IPS DF 6.9 (cell line): ENCODE data around the gene EIF2D.
"Not testable (repeated sequence)": the region's sequence is repeated elsewhere in the genome, so short reads cannot be mapped to it uniquely, and the experiment has no call there.

Source experiments
- DNase-seq: peaks from one replicate; pipeline ENCODE4 v3.0.0-alpha.2; 2013; ENCODE audit warnings: low read depth, low spot score
- H3K27ac ChIP-seq: one replicate; pipeline ENCODE4 v1.5.1; 2013; ENCODE audit warnings: low read length, control low read depth
- H3K27me3 ChIP-seq: 2 replicates; pipeline ENCODE4 v1.6.1; 2013; ENCODE audit warnings: mild to moderate bottlenecking, low read length; ENCODE audit not compliant: control insufficient read depth, insufficient read depth
- H3K36me3 ChIP-seq: 2 replicates; pipeline ENCODE4 v1.6.1; 2013; ENCODE audit warnings: low read length; ENCODE audit not compliant: control insufficient read depth, insufficient read depth
- H3K4me1 ChIP-seq: 2 replicates; pipeline ENCODE4 v1.6.1; 2013; ENCODE audit warnings: low read length; ENCODE audit not compliant: control insufficient read depth, insufficient read depth
- H3K4me3 ChIP-seq: 2 replicates; pipeline ENCODE4 v1.5.1; 2013; ENCODE audit warnings: mild to moderate bottlenecking, low read length
- H3K9me3 ChIP-seq: 2 replicates; pipeline ENCODE4 v1.6.1; 2013; ENCODE audit warnings: low read length, inconsistent platforms; ENCODE audit not compliant: control insufficient read depth, insufficient read depth
- WGBS: extraction: QIAGEN DNeasy Blood & Tissue Kit; methylation state at CpG from one replicate; pipeline ENCODE4 v1.1.7; 2013; ENCODE audit warnings: mixed read lengths, missing lambda C conversion rate; ENCODE audit not compliant: insufficient read length, insufficient coverage; 5-methylcytosine and 5-hydroxymethylcytosine counted together

The EIF2D gene

GRCh38 chr1:206651958-206652890 is 40.0 kb upstream of the EIF2D start:
- DNase-seq = no peak
- Histone ChIP-seq H3K27ac (no peak overlapping the region), H3K4me1 (no peaks in the 10 kb centered on the region), H3K4me3 (no peak overlapping the region), H3K9me3 (no peaks in the 10 kb centered on the region), H3K27me3 (peaks cover 2% of the 10 kb centered on the region; the same call in 1 of the 2 replicates), H3K36me3 (no peaks in the 10 kb centered on the region)
- WGBS = no CpG with 5 or more reads among the region's 5 CpGs

- no peak for DNase-seq
- no peaks in the 10 kb centered on the region for H3K27me3 ChIP-seq
- WGBS = no CpG with 5 or more reads among the region's 3 CpGs
- H3K27ac ChIP-seq = no peak overlapping the region
- no peaks in the 10 kb centered on the region for H3K9me3 ChIP-seq
- no peaks in the 10 kb centered on the region for H3K4me1 ChIP-seq
- H3K36me3 ChIP-seq = no peaks in the 10 kb centered on the region
- no peak overlapping the region for H3K4me3 ChIP-seq
Measured at GRCh38 chr1:206651014-206651413, 38.7 kb upstream of the EIF2D start.

GRCh38 chr1:206649261-206649921 is 37.1 kb upstream of the EIF2D start:
- no peak overlapping the region for H3K4me3 ChIP-seq
- H3K27me3 ChIP-seq = no peaks in the 10 kb centered on the region
- H3K36me3 ChIP-seq = no peaks in the 10 kb centered on the region
- DNase-seq = no peak
- no peaks in the 10 kb centered on the region for H3K9me3 ChIP-seq
- no peaks in the 10 kb centered on the region for H3K4me1 ChIP-seq
- no peak overlapping the region for H3K27ac ChIP-seq
- no CpG with 5 or more reads among the region's 5 CpGs for WGBS

GRCh38 chr1:206647224-206647623 is 35.0 kb upstream of the EIF2D start:
- Histone ChIP-seq H3K36me3 (no peaks in the 10 kb centered on the region), H3K4me3 (no peak overlapping the region), H3K4me1 (no peaks in the 10 kb centered on the region), H3K27ac (no peak overlapping the region), H3K27me3 (no peaks in the 10 kb centered on the region), H3K9me3 (no peaks in the 10 kb centered on the region)
- no peak for DNase-seq

DNA sequence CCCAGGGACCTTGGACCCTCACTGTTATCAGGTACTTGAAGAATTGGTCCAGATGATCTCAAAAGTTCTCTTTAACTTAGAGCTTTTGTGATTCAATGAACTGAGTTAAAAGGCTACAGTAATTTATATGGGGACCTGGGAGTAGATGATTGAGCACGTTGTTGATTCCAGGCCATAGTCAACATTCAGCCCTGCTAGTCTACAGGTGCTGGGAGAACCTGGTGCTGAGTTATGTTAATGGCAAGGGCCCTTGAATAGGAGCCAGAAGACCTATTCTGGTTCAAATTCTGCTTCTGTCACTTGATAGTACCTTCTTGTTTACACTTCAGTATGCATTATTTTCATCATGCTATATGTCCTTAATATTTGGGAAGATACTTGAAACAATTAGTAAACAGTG is 34.2 kb upstream of the EIF2D start:
- H3K27ac ChIP-seq = no peak overlapping the region

GRCh38 chr1:206643118-206643698 is 30.9 kb upstream of the EIF2D start:
- no peak overlapping the region for H3K4me3 ChIP-seq
- H3K27ac ChIP-seq = no peak overlapping the region
- H3K4me1 ChIP-seq = no peaks in the 10 kb centered on the region
- no peaks in the 10 kb centered on the region for H3K27me3 ChIP-seq
- DNase-seq = no peak
- H3K36me3 ChIP-seq = no peaks in the 10 kb centered on the region
- no peaks in the 10 kb centered on the region for H3K9me3 ChIP-seq
- no CpG with 5 or more reads among the region's 3 CpGs for WGBS

More for the DNA sequence above, 34.2 kb upstream of the EIF2D start:
- Histone ChIP-seq H3K9me3 (no peaks in the 10 kb centered on the region), H3K4me3 (no peak overlapping the region), H3K36me3 (no peaks in the 10 kb centered on the region), H3K27me3 (no peaks in the 10 kb centered on the region), H3K4me1 (no peaks in the 10 kb centered on the region)
- WGBS = no CpG with 5 or more reads among the region's 1 CpG
- DNase-seq = no peak

DNA sequence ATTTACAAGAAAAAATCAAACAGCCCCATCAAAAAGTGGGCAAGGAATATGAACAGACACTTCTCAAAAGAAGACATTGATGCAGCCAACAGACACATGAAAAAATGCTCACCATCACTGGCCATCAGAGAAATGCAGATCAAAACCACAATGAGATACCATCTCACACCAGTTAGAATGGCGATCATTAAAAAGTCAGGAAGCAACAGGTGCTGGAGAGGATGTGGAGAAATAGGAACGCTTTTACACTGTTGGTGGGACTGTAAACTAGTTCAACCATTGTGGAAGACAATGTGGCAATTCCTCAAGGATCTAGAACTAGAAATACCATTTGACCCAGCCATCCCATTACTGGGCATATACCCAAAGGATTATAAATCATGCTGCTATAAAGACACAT is 29.8 kb upstream of the EIF2D start:
- not testable (repeated sequence) for H3K27ac ChIP-seq, H3K36me3 ChIP-seq, H3K4me1 ChIP-seq, H3K9me3 ChIP-seq, H3K27me3 ChIP-seq, DNase-seq, H3K4me3 ChIP-seq
- no CpG with 5 or more reads among the region's 2 CpGs for WGBS

- Histone ChIP-seq H3K27ac (no peak overlapping the region), H3K4me3 (no peak overlapping the region), H3K36me3 (no peaks in the 10 kb centered on the region), H3K9me3 (no peaks in the 10 kb centered on the region), H3K4me1 (peaks cover 2% of the 10 kb centered on the region; the same call in 1 of the 2 replicates), H3K27me3 (no peaks in the 10 kb centered on the region)
- DNase-seq = no peak
Measured at GRCh38 chr1:206637605-206638004, 25.3 kb upstream of the EIF2D start.

DNA sequence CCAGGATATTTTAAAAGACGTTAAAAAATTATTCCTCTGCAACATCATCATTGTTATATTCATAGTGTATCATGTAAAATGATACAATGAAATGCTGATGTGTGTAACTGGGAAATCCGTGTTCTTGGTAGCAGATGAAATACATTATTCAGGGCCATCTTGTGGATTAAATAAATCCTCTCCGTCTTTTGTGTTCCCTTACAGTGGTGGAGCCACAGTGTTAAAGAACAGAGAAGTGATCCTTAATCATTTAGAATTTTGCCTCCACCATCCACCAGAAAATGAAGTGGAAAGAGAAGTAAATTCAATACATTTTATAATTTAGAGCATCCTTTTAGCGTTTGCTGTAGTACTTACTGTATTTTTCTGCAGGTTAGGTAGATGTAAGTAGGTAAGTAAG is 24.4 kb upstream of the EIF2D start:
- H3K4me1 ChIP-seq = peaks cover 2% of the 10 kb centered on the region; the same call in 1 of the 2 replicates
- no peak for DNase-seq
- no peak overlapping the region for H3K4me3 ChIP-seq
- H3K36me3 ChIP-seq = no peaks in the 10 kb centered on the region
- no peaks in the 10 kb centered on the region for H3K9me3 ChIP-seq
- no peak overlapping the region for H3K27ac ChIP-seq
- no CpG with 5 or more reads among the region's 4 CpGs for WGBS
- no peaks in the 10 kb centered on the region for H3K27me3 ChIP-seq

- Histone ChIP-seq H3K27me3 (no peaks in the 10 kb centered on the region), H3K36me3 (no peaks in the 10 kb centered on the region), H3K4me3 (peak overlapping the region; percentile 77; the same call in 1 of the 2 replicates), H3K4me1 (peaks cover 2% of the 10 kb centered on the region; the same call in 1 of the 2 replicates), H3K27ac (no peak overlapping the region), H3K9me3 (no peaks in the 10 kb centered on the region)
- no peak for DNase-seq
- no CpG with 5 or more reads among the region's 14 CpGs for WGBS
Measured at GRCh38 chr1:206635978-206636345, 23.7 kb upstream of the EIF2D start.
